Suprapubic skin (tissue), 3 donors: ENCODE results near the gene TRIO.

ENCODE experiments used
- EP300 ChIP-seq: sonication (generic); formaldehyde crosslinking; IDR thresholded peaks from one replicate; pipeline ENCODE4 v1.6.1; 2017; ENCODE audit warnings: antibody characterized with exemption
- POLR2A ChIP-seq, 2 donors: fragments of 450-650 bp; IDR thresholded peaks; one replicate each; pipeline ENCODE4 v1.6.1; 2017; ENCODE audit warnings: antibody characterized with exemption in 2 of 2, mild to moderate bottlenecking in 2 of 2, moderate library complexity in 2 of 2
- TF ChIP-seq, protein P1 (sequence below), 2 donors: fragments of 200-600 bp in 1 of 2; fragments of 450-650 bp in 1 of 2; sonication (generic) in 1 of 2; IDR thresholded peaks; one replicate each; pipeline ENCODE4 v1.5.1; 2016 to 2019; ENCODE audit warnings: antibody characterized with exemption in 2 of 2, mild to moderate bottlenecking in 1 of 2, moderate library complexity in 1 of 2

DNA sequence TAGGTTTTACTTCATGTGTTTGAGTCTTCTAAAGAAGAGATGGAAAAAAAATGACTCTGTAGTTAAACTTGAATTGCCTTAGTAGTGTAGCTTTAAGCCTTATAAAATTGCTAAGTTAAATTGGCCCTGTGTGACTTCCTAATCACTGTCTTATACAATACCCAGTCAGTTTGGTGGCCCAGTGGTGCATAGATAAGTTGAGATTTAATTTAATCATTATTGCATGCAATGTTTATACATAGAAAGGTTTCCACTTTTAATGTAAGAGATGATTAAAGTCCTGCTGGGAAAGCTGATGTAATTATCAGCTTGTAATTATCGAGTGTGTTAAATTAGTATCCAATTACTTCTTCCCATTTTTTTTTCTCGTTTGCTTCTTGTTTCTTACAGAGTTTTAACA lies 187.1 kb downstream of the TRIO start:
- TF ChIP-seq POLR2A (IDR thresholded peaks at IDR 0.05) (no peak), EP300 (no peak)
- TF ChIP-seq, protein P1, sequence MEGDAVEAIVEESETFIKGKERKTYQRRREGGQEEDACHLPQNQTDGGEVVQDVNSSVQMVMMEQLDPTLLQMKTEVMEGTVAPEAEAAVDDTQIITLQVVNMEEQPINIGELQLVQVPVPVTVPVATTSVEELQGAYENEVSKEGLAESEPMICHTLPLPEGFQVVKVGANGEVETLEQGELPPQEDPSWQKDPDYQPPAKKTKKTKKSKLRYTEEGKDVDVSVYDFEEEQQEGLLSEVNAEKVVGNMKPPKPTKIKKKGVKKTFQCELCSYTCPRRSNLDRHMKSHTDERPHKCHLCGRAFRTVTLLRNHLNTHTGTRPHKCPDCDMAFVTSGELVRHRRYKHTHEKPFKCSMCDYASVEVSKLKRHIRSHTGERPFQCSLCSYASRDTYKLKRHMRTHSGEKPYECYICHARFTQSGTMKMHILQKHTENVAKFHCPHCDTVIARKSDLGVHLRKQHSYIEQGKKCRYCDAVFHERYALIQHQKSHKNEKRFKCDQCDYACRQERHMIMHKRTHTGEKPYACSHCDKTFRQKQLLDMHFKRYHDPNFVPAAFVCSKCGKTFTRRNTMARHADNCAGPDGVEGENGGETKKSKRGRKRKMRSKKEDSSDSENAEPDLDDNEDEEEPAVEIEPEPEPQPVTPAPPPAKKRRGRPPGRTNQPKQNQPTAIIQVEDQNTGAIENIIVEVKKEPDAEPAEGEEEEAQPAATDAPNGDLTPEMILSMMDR (IDR thresholded peaks at IDR 0.05): no peak
